Heart right ventricle (tissue), 16 donors: ENCODE results near the gene FAM3C. TPM values are rescaled to one million over a fixed set of nuclear protein-coding genes. Genes with fewer than 3 reads are reported as not detected.
"Not testable (repeated sequence)": the region's sequence is repeated elsewhere in the genome, so short reads cannot be mapped to it uniquely, and the experiment has no call there.

ENCODE experiments used
- ATAC-seq, 8 donors: fragments of 200-7000 bp; cut with Tn5 transposase; one replicate each; pipeline ENCODE4 v1.9.1; 2020; ENCODE audit warnings: mild to moderate bottlenecking in 8 of 8, moderate library complexity in 8 of 8, moderate number of reproducible peaks in 1 of 8
- DNase-seq, 2 donors: peaks; one replicate each; pipeline ENCODE4 v3.0.0-alpha.2; 2020
- H3K27ac ChIP-seq, 10 donors: fragments of 200-600 bp; sonication (generic) in 2 of 10; one replicate each; pipeline versions ENCODE4 v1.5.0 to v1.8.0; 2020 to 2022; ENCODE audit warnings: mild to moderate bottlenecking in 3 of 10
- H3K27me3 ChIP-seq, 7 donors: fragments of 200-600 bp; one replicate each; pipeline ENCODE4 v1.8.0; 2021 to 2022; ENCODE audit warnings: mild to moderate bottlenecking in 2 of 7
- H3K36me3 ChIP-seq, 9 donors: fragments of 200-600 bp; sonication (generic) in 1 of 9; one replicate each; pipeline versions ENCODE4 v1.5.0 to v1.8.0; 2020 to 2022; ENCODE audit warnings: mild to moderate bottlenecking in 2 of 9
- H3K4me1 ChIP-seq, 9 donors: fragments of 200-600 bp; sonication (generic) in 1 of 9; one replicate each; pipeline versions ENCODE4 v1.5.0 to v1.8.0; 2020 to 2022; ENCODE audit warnings: mild to moderate bottlenecking in 4 of 9
- H3K4me3 ChIP-seq, 10 donors: fragments of 200-600 bp; sonication (generic) in 2 of 10; one replicate each; pipeline versions ENCODE4 v1.5.0 to v1.8.0; 2020 to 2022; ENCODE audit warnings: mild to moderate bottlenecking in 7 of 10, moderate library complexity in 2 of 10
- H3K9me3 ChIP-seq, 11 donors: fragments of 200-600 bp in 10 of 11; sonication (generic) in 2 of 11; one replicate each; pipeline versions ENCODE4 v1.5.0 to v1.8.0; 2013 to 2022; ENCODE audit warnings: mild to moderate bottlenecking in 2 of 11, control low read depth in 1 of 11, moderate library complexity in 1 of 11
- WGBS, 2 donors: extraction: QIAGEN DNeasy Blood & Tissue Kit; methylation state at CpG; one replicate each; pipeline ENCODE4 v1.1.7; 2013; ENCODE audit warnings: inconsistent platforms in 1 of 2; 5-methylcytosine and 5-hydroxymethylcytosine counted together
- intact Hi-C, 10 donors: fragments of 100-400 bp; cut with DNase I; formaldehyde crosslinking; loops; one replicate each; pipeline versions ENCODE4 v1.11.1 to v1.14.2; 2022
- polyA plus RNA-seq, 2 donors: library from polyadenylated mRNA; stranded (reverse); fragments of 200-250 nt; gene quantifications; one replicate each; pipeline ENCODE4 v1.2.3, GENCODE V29; 2013
- total RNA-seq, 10 donors: library from RNA; stranded (reverse); fragmentation: NEBNext Ultra II Directional in 3 of 10; extraction: Animal tissue kit (Norgen Biotek cat#: 25700) in 3 of 10; gene quantifications; one replicate each; pipeline versions ENCODE4 v1.2.1 to v1.2.4, GENCODE V29; 2021 to 2023
- TF ChIP-seq, protein P1 (sequence below), 9 donors: fragments of 200-600 bp; sonication (generic) in 2 of 9; IDR thresholded peaks; one replicate each; pipeline versions ENCODE4 v1.5.0 to v1.8.0; 2021 to 2022; ENCODE audit warnings: antibody characterized with exemption in 9 of 9, mild to moderate bottlenecking in 5 of 9, moderate library complexity in 1 of 9
- donor health status: Arrhythmogenic right ventricular cardiomyopathy.
- donor health status: ischemic (EF 13 %, LVEDD 7.1; RV severe dilation, severe dysfunction).
- donor health status: healthy with polysubstance abuse.
- donor health status: DM: no; HTN: yes; CAD: no.
- donor health status: DM: no; HTN: no; CAD: no.
- donor health status: ischemic (EF 25% LVEDD 6.9; RV normal size, moderate dysfunction).
- donor health status: ischemic (EF 25% LVEDD 5.7; RV mildly dilated, moderate dysfunction).
- donor health status: healthy.
- donor health status: DM: yes; HTN: yes; CAD: no.
- donor health status: Ischemic cardiomyopathy.
- donor health status: ischemic (EF 35%, LVEDD 5.7; RV mildly dilated, moderate dysfunction).
- donor health status: nonischemic (EF 11% LVEDD 7.7; RV severe dilation, severe dysfunction).
- donor health status: DM: yes; HTN: yes; CAD: no.
- donor health status: PGD.
- donor health status: ischemic (EF 29% LVEDD 5.4; RV normal size, mild dysfunction).
- donor health status: nonischemic (EF 23%, LVEDD 6.1; RV moderate dilation, normal function).

Gene FAM3C
- total and polyA plus RNA-seq, 12 donors = 16.5 to 60.8 (median 43.0) TPM

DNA sequence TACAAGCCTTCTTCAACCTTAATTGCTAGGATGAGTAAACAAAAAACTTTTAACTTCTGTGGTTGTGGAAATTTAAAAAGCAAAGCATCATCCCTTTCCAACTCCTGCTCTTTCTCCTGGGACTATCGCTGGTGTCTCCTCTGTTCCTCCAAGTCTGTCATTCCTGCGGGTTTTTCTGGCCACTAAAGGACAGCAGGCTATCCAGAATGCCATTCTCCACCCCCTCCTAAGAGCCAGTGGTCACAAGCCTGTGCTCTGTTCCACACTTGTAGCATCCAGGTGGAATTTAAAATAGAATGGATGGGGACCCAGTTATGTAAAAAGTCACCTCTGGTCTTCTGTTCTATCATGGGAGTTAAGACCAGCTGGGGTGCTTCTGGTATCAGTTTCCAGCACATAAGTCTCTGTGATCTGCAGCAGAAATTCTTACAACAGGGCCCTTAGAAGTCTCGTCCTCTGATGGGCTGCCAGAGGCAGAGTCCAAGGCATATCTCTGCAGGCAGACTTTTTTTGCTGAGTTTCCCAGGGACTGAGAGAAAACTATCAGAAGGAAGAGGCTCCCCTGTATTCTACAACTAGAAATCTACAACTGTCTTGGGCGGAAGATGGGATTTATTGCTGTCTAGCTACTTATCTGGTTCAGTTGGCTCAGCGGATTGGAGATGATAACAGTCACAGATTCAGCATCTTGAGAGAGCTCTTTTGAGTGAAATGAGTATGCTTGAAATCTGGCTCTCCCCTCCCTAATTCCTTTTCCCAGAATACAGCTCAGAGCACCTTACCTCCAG, 72.4 kb downstream of the FAM3C start:
- DNase-seq (no peak), ATAC-seq (no peak)
- peaks cover 0 to 33% (median 18%) of the 10 kb centered on the region in 7 donors for H3K27me3 ChIP-seq
- H3K36me3 ChIP-seq = no peaks in the 10 kb centered on the region
- intact Hi-C loops = loop anchor here in 1 of 10 donors (10.0 kb wide), 1 partner anchor 59 kb away; no protein-coding TSS in a partner anchor
- H3K4me3 ChIP-seq = no peak overlapping the region
- peaks cover 0 to 2% (median 0%) of the 10 kb centered on the region in 9 donors for H3K4me1 ChIP-seq
- WGBS, 2 donors = 53% methylated on average over 5 of the region's 5 CpGs
- TF ChIP-seq, protein P1, sequence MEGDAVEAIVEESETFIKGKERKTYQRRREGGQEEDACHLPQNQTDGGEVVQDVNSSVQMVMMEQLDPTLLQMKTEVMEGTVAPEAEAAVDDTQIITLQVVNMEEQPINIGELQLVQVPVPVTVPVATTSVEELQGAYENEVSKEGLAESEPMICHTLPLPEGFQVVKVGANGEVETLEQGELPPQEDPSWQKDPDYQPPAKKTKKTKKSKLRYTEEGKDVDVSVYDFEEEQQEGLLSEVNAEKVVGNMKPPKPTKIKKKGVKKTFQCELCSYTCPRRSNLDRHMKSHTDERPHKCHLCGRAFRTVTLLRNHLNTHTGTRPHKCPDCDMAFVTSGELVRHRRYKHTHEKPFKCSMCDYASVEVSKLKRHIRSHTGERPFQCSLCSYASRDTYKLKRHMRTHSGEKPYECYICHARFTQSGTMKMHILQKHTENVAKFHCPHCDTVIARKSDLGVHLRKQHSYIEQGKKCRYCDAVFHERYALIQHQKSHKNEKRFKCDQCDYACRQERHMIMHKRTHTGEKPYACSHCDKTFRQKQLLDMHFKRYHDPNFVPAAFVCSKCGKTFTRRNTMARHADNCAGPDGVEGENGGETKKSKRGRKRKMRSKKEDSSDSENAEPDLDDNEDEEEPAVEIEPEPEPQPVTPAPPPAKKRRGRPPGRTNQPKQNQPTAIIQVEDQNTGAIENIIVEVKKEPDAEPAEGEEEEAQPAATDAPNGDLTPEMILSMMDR (IDR thresholded peaks at IDR 0.05) = no peak
- H3K9me3 ChIP-seq = no peaks in the 10 kb centered on the region
- H3K27ac ChIP-seq = no peak overlapping the region

DNA sequence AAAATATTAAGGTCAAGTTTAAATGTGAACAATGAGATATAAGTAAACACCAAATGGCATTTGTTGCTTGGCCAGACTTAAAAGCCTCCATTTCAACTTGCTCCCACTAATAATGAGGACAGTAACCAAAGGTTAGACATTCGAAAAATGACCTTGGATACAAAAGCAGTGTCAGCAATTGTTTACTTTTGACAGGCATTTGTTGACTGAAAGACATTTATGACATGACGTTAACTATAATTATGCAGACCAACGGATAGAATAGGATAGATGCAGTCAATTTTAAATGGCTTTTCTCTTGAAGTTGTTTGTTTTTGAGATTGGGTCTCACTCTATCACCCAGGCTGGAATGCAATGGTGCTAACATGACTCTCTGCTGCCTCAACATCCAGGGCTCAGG, 73.6 kb downstream of the FAM3C start:
- WGBS, 2 donors = 68 to 86% methylated on average over 3 of the region's 3 CpGs
- TF ChIP-seq, protein P1 (IDR thresholded peaks at IDR 0.05) = no peak
- Histone ChIP-seq H3K36me3 (no peaks in the 10 kb centered on the region), H3K27ac (no peak overlapping the region), H3K4me1 (no peaks in the 10 kb centered on the region), H3K27me3 (peaks cover 0 to 23% (median 10%) of the 10 kb centered on the region in 7 donors), H3K9me3 (no peaks in the 10 kb centered on the region), H3K4me3 (no peak overlapping the region)
- DNase-seq (no peak), ATAC-seq (no peak)
- intact Hi-C loops = loop anchor here in 1 of 10 donors (10.0 kb wide), 1 partner anchor 58 kb away; no protein-coding TSS in a partner anchor

DNA sequence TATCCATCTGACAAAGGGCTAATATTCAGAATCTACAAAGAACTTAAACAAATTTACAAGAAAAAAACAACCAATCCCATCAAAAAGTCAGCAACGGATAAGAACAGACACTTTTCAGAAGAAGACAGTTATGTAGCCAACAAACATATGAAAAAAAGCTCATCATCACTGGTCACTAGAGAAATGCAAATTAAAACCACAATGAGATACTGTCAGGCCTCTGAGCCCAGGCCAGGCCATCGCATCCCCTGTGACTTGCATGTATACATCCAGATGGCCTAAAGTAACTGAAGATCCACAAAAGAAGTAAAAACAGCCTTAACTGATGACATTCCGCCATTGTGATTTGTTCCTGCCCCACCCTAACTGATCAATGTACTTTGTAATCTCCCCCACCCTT, 80.9 kb downstream of the FAM3C start:
- ATAC-seq, H3K9me3 ChIP-seq, H3K36me3 ChIP-seq, H3K27me3 ChIP-seq, H3K27ac ChIP-seq, H3K4me1 ChIP-seq, intact Hi-C loops, DNase-seq, H3K4me3 ChIP-seq: not testable (repeated sequence)
- 91% methylated on average over 2 of the region's 3 CpGs for WGBS, 2 donors

DNA sequence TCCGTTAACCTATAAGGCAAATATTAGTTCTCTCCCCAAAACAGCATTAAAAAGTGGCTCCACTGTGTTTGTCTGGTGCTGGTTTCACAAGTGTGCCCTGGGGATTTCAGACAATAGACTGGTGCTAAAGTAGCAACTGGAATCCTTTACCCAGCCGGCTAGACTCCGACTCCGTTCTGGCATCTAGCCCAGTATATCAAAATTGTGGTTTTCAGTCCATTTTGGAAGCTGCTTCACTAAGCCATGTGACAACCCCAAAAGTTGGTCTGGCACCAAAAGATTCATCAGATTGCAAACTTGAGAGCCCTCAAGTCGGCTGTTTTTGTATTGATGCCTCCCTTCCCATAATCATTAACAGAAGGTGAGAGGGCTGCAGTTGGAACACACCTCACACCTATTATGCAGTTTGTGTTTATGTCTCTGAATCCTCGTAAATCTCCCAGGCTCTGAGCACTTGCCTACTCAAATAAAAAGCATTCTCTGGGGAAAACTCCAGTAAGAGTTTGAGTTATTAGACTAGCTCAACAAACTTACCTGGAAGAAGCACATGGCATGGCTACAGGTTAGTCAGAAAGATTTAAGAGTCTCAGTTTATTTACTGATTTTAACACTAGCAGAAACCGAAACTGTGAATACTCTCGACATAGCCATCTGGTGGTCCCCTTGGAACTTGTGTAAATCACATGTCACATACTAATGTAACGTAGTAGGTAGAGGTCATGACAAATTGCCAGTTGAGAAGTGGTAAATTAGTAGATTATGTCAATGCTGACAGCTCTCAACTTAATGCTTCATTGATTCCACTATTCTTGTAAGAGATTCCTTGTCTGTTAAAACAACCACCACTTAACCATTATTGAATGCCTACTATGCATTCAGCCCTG, 82.1 kb downstream of the FAM3C start:
- H3K4me1 ChIP-seq = no peaks in the 10 kb centered on the region

More for the DNA sequence above, 82.1 kb downstream of the FAM3C start:
- Histone ChIP-seq H3K27me3 (peaks cover 0 to 5% (median 0%) of the 10 kb centered on the region in 7 donors), H3K4me3 (no peak overlapping the region), H3K27ac (no peak overlapping the region), H3K36me3 (no peaks in the 10 kb centered on the region), H3K9me3 (peaks cover 0 to 6% (median 0%) of the 10 kb centered on the region in 11 donors)
- TF ChIP-seq, protein P1 (IDR thresholded peaks at IDR 0.05) = no peak
- no peak for ATAC-seq
- no peak for DNase-seq
- WGBS, 2 donors = 55 to 64% methylated on average over 9 of the region's 9 CpGs
- intact Hi-C loops = no loop called here
